Measurements from ENCODE around the gene MARF1.

- TF ChIP-seq CTCF (IDR thresholded peaks at IDR 0.05) (no peak), EZH2phosphoT487 (IDR thresholded peaks at IDR 0.05) (no peak)
Observed at GRCh38 chr16:15658149-15658548, 15.2 kb upstream of the MARF1 start.

Data from neural progenitor cell (in vitro differentiated cells).